HCT116 (cell line): ENCODE data around the gene ADGRV1. TPM values are rescaled to one million over a fixed set of nuclear protein-coding genes. Genes with fewer than 3 reads are reported as not detected.

Source experiments
- ATAC-seq: fragments of 200-7000 bp; cut with Tn5 transposase; 2 replicates; pipeline ENCODE4 v1.9.1; 2020; ENCODE audit warnings: mild to moderate bottlenecking, moderate library complexity
- BruUV-seq: library from RNA; stranded (reverse); fragments of 400-500 nt; replicated peaks from 2 replicates; lab custom pipeline; 2021; lab: Mats Ljungman, UMichigan
- CTCF ChIA-PET: fragments of 300-600 bp; sonication (Branson Sonifier 250); formaldehyde crosslinking; loops from one replicate; lab custom pipeline; 2021; ENCODE audit warnings: antibody characterized with exemption; lab: Charles Lee
- POLR2A ChIA-PET: fragments of 300-600, 350-600 bp; sonication (Branson Sonifier 250); formaldehyde crosslinking; loops from one replicate; lab custom pipeline; 2021; ENCODE audit warnings: antibody characterized with exemption; lab: Charles Lee
- RAD21 ChIA-PET, 2 experiments: fragments of 300-600 bp; sonication (Branson Sonifier 250); formaldehyde crosslinking; loops; one replicate each; lab custom pipeline; 2023; ENCODE audit warnings: low total read pairs in 2 of 2; ENCODE audit not compliant: uncharacterized antibody in 2 of 2, unreplicated experiment in 2 of 2, low non-redundant PET in 1 of 2; lab: Charles Lee
- DNase-seq: peaks from one replicate; pipeline ENCODE4 v3.0.0-alpha.2; 2010; ENCODE audit warnings: low read depth, low spot score
- H2AFZ ChIP-seq: fragments of 200-600 bp; shearing (Covaris generic), sonication (generic); 2 replicates; pipeline ENCODE4 v1.6.1; 2017; ENCODE audit warnings: low read depth, mixed run types, mixed read lengths, antibody characterized with exemption, low read length; ENCODE audit not compliant: poor library complexity, severe bottlenecking
- H3K27ac ChIP-seq: 2 replicates; pipeline ENCODE4 v1.5.1; 2012; ENCODE audit warnings: low read depth, low read length
- H3K27me3 ChIP-seq: fragments of 200-600 bp; sonication (generic); 2 replicates; pipeline ENCODE4 v1.6.1; 2016; ENCODE audit warnings: mixed run types, low read length, mixed read lengths; ENCODE audit not compliant: insufficient read depth
- H3K36me3 ChIP-seq, 2 experiments: fragments of 200-500 bp in 1 of 2; fragments of 200-600 bp in 1 of 2; sonication (Bioruptor generic) in 1 of 2; sonication (generic) in 1 of 2; 2 replicates each; pipeline versions ENCODE4 v1.5.1 to v1.6.1; 2014 to 2016; ENCODE audit warnings: low read length in 2 of 2, inconsistent platforms in 1 of 2, mixed read lengths in 1 of 2, mixed run types in 1 of 2; ENCODE audit not compliant: insufficient read depth in 2 of 2, control insufficient read depth in 1 of 2
- H3K4me1 ChIP-seq, 2 experiments: fragments of 200-600 bp in 1 of 2; sonication (generic) in 1 of 2; 2 replicates each; pipeline versions ENCODE4 v1.5.1 to v1.6.1; 2012 to 2017; ENCODE audit warnings: low read length in 2 of 2, inconsistent platforms in 1 of 2, mild to moderate bottlenecking in 1 of 2, mixed read lengths in 1 of 2, mixed run types in 1 of 2, moderate library complexity in 1 of 2; ENCODE audit not compliant: insufficient read depth in 2 of 2, control insufficient read depth in 1 of 2
- H3K4me2 ChIP-seq: fragments of 200-600 bp; sonication (generic); 2 replicates; pipeline ENCODE4 v1.6.1; 2017; ENCODE audit warnings: mixed run types, low read length, mixed read lengths
- H3K4me3 ChIP-seq, 2 experiments: fragments of 200-600 bp in 1 of 2; sonication (generic) in 1 of 2; replicated peaks in 1 of 2; 2 replicates each; pipeline ENCODE4 v1.5.1; 2011 to 2016; ENCODE audit warnings: low read length in 2 of 2, control low read depth in 1 of 2, low read depth in 1 of 2, mild to moderate bottlenecking in 1 of 2, mixed read lengths in 1 of 2, mixed run types in 1 of 2
- H3K79me2 ChIP-seq: fragments of 200-600 bp; sonication (generic); 2 replicates; pipeline ENCODE4 v1.6.1; 2017; ENCODE audit warnings: mild to moderate bottlenecking, mixed run types, low read length, moderate library complexity, mixed read lengths; ENCODE audit not compliant: insufficient read depth
- H3K9ac ChIP-seq: fragments of 200-600 bp; sonication (generic); 2 replicates; pipeline ENCODE4 v1.6.1; 2016; ENCODE audit warnings: low read length, mixed read lengths
- H3K9me2 ChIP-seq: fragments of 200-600 bp; sonication (generic), shearing (Covaris generic); 2 replicates; pipeline ENCODE4 v1.6.1; 2017; ENCODE audit warnings: mixed run types, mild to moderate bottlenecking, moderate library complexity; ENCODE audit not compliant: insufficient read depth
- H3K9me3 ChIP-seq, 2 experiments: fragments of 200-500 bp in 1 of 2; fragments of 200-600 bp in 1 of 2; sonication (Bioruptor generic) in 1 of 2; sonication (generic) in 1 of 2; 2 replicates each; pipeline ENCODE4 v1.6.1; 2014 to 2017; ENCODE audit warnings: low read length in 2 of 2, mixed read lengths in 2 of 2, inconsistent platforms in 1 of 2, low read depth in 1 of 2, mild to moderate bottlenecking in 1 of 2, mixed run types in 1 of 2, moderate library complexity in 1 of 2; ENCODE audit not compliant: control insufficient read depth in 1 of 2, insufficient read depth in 1 of 2
- H4K20me1 ChIP-seq: fragments of 200-600 bp; sonication (generic), shearing (Covaris generic); 2 replicates; pipeline ENCODE4 v1.6.1; 2017; ENCODE audit warnings: mixed run types, mild to moderate bottlenecking, moderate library complexity; ENCODE audit not compliant: insufficient read depth
- CBX3 ChIP-seq: IDR thresholded peaks from 2 replicates; pipeline ENCODE4 v1.6.1; 2012; ENCODE audit warnings: low read depth
- CEBPB ChIP-seq: IDR thresholded peaks from 2 replicates; pipeline ENCODE4 v1.6.1; 2012; ENCODE audit warnings: low read depth
- EGR1 ChIP-seq: IDR thresholded peaks from 2 replicates; pipeline ENCODE4 v1.6.1; 2012; ENCODE audit warnings: low read depth
- ELF1 ChIP-seq: IDR thresholded peaks from 2 replicates; pipeline ENCODE4 v1.6.1; 2012; ENCODE audit warnings: low read depth, borderline replicate concordance
- EZH2phosphoT487 ChIP-seq: fragments of 200-600 bp; IDR thresholded peaks from 2 replicates; pipeline ENCODE4 v1.6.1; 2018; ENCODE audit warnings: antibody characterized with exemption, borderline replicate concordance
- FOSL1 ChIP-seq: IDR thresholded peaks from 2 replicates; pipeline ENCODE4 v1.6.1; 2012; ENCODE audit warnings: low read depth
- MAX ChIP-seq: IDR thresholded peaks from 2 replicates; pipeline ENCODE4 v1.6.1; 2012
- POLR2A ChIP-seq: IDR thresholded peaks from 2 replicates; pipeline ENCODE4 v1.7.0; 2011; ENCODE audit warnings: borderline replicate concordance; ENCODE audit not compliant: insufficient read depth, insufficient read length; ENCODE audit errors: extremely low read depth
- POLR2AphosphoS5 ChIP-seq: IDR thresholded peaks from 2 replicates; pipeline ENCODE4 v1.6.1; 2011; ENCODE audit warnings: mild to moderate bottlenecking, low read depth, low read length, moderate library complexity
- RAD21 ChIP-seq: IDR thresholded peaks from 2 replicates; pipeline ENCODE4 v1.6.1; 2012; ENCODE audit warnings: low read depth, mild to moderate bottlenecking
- SP1 ChIP-seq: IDR thresholded peaks from 2 replicates; pipeline ENCODE4 v1.6.1; 2012; ENCODE audit warnings: low read depth
- TCF7L2 ChIP-seq: IDR thresholded peaks from 2 replicates; pipeline ENCODE4 v1.7.0; 2011; ENCODE audit warnings: borderline replicate concordance, inconsistent platforms; ENCODE audit not compliant: insufficient read depth, insufficient read length; ENCODE audit errors: extremely low read depth
- YY1 ChIP-seq: IDR thresholded peaks from 2 replicates; pipeline ENCODE4 v1.6.1; 2011; ENCODE audit warnings: low read length, low read depth, moderate library complexity, mild to moderate bottlenecking; ENCODE audit not compliant: insufficient replicate concordance; ENCODE audit errors: extremely low read depth
- ZFX ChIP-seq: fragments of 450-650 bp; IDR thresholded peaks from 2 replicates; pipeline ENCODE4 v1.6.1; 2017
- ZNF274 ChIP-seq: fragments of 200-500 bp; sonication (Bioruptor generic); IDR thresholded peaks from 2 replicates; pipeline ENCODE4 v1.6.1; 2014; ENCODE audit warnings: mild to moderate bottlenecking, low read depth, low read length, inconsistent platforms
- intact Hi-C: fragments of 100-400 bp; cut with micrococcal nuclease; formaldehyde crosslinking; loops from 2 replicates; pipeline ENCODE4 v1.10.0; 2022
- total RNA-seq: library from RNA; stranded (reverse); gene quantifications from one replicate; pipeline ENCODE4 v1.2.1, GENCODE V29; 2021; ENCODE audit not compliant: unreplicated experiment
- TF ChIP-seq, protein P1 (sequence below): IDR thresholded peaks from 2 replicates; pipeline ENCODE4 v1.6.1; 2012
- TF ChIP-seq, protein P2 (sequence below), 3 experiments: fragments of 200-600 bp in 1 of 3; sonication (generic) in 1 of 3; IDR thresholded peaks in 2 of 3; conservative IDR thresholded peaks in 1 of 3; 2 replicates each; pipeline ENCODE4 v1.5.1; 2012 to 2017; ENCODE audit warnings: low read depth in 2 of 3, low read length in 2 of 3, antibody characterized with exemption in 1 of 3, borderline replicate concordance in 1 of 3, control low read depth in 1 of 3, mild to moderate bottlenecking in 1 of 3, mixed read lengths in 1 of 3, mixed run types in 1 of 3, moderate library complexity in 1 of 3; ENCODE audit not compliant: insufficient read depth in 1 of 3
- TF ChIP-seq, protein P3 (sequence below): IDR thresholded peaks from 2 replicates; pipeline ENCODE4 v1.6.1; 2012; ENCODE audit warnings: low read depth
- TF ChIP-seq, protein P4 (sequence below): IDR thresholded peaks from 2 replicates; pipeline ENCODE4 v1.6.1; 2011; ENCODE audit warnings: mild to moderate bottlenecking, low read length, moderate library complexity; ENCODE audit not compliant: insufficient replicate concordance; ENCODE audit errors: extremely low read depth

Gene ADGRV1
- total RNA-seq, 1 experiment from 2014 or later = 6.0 TPM

GRCh38 chr5:91114658-91115057, 556.1 kb downstream of the ADGRV1 start (continued):
- TF ChIP-seq RAD21 = no peak

GRCh38 chr5:91118354-91118753, 559.8 kb downstream of the ADGRV1 start:
- Histone ChIP-seq H3K9me2 (no peaks in the 10 kb centered on the region), H3K79me2 (no peaks in the 10 kb centered on the region)
- no peak for DNase-seq
- TF ChIP-seq, protein P1, sequence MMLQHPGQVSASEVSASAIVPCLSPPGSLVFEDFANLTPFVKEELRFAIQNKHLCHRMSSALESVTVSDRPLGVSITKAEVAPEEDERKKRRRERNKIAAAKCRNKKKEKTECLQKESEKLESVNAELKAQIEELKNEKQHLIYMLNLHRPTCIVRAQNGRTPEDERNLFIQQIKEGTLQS = no peak
- TF ChIP-seq EZH2phosphoT487 = no peak
- TF ChIP-seq MAX = no peak
- no peak for TF ChIP-seq POLR2A
- no peak for TF ChIP-seq ZFX
- TF ChIP-seq, protein P2, sequence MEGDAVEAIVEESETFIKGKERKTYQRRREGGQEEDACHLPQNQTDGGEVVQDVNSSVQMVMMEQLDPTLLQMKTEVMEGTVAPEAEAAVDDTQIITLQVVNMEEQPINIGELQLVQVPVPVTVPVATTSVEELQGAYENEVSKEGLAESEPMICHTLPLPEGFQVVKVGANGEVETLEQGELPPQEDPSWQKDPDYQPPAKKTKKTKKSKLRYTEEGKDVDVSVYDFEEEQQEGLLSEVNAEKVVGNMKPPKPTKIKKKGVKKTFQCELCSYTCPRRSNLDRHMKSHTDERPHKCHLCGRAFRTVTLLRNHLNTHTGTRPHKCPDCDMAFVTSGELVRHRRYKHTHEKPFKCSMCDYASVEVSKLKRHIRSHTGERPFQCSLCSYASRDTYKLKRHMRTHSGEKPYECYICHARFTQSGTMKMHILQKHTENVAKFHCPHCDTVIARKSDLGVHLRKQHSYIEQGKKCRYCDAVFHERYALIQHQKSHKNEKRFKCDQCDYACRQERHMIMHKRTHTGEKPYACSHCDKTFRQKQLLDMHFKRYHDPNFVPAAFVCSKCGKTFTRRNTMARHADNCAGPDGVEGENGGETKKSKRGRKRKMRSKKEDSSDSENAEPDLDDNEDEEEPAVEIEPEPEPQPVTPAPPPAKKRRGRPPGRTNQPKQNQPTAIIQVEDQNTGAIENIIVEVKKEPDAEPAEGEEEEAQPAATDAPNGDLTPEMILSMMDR (IDR thresholded peaks at IDR 0.05 in 2 of 3, conservative IDR thresholded peaks at IDR 0.05 in 1 of 3; ENCODE audit: borderline replicate concordance in 1 of 3, insufficient read depth in 1 of 3, low read depth in 2 of 3, low read length in 2 of 3) = no peak
- no peak for TF ChIP-seq POLR2AphosphoS5
- no peak for TF ChIP-seq YY1
- TF ChIP-seq, protein P3, sequence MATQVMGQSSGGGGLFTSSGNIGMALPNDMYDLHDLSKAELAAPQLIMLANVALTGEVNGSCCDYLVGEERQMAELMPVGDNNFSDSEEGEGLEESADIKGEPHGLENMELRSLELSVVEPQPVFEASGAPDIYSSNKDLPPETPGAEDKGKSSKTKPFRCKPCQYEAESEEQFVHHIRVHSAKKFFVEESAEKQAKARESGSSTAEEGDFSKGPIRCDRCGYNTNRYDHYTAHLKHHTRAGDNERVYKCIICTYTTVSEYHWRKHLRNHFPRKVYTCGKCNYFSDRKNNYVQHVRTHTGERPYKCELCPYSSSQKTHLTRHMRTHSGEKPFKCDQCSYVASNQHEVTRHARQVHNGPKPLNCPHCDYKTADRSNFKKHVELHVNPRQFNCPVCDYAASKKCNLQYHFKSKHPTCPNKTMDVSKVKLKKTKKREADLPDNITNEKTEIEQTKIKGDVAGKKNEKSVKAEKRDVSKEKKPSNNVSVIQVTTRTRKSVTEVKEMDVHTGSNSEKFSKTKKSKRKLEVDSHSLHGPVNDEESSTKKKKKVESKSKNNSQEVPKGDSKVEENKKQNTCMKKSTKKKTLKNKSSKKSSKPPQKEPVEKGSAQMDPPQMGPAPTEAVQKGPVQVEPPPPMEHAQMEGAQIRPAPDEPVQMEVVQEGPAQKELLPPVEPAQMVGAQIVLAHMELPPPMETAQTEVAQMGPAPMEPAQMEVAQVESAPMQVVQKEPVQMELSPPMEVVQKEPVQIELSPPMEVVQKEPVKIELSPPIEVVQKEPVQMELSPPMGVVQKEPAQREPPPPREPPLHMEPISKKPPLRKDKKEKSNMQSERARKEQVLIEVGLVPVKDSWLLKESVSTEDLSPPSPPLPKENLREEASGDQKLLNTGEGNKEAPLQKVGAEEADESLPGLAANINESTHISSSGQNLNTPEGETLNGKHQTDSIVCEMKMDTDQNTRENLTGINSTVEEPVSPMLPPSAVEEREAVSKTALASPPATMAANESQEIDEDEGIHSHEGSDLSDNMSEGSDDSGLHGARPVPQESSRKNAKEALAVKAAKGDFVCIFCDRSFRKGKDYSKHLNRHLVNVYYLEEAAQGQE = no peak
- no peak for TF ChIP-seq EGR1
- TF ChIP-seq ELF1 = no peak
- no peak for TF ChIP-seq SP1
- no peak for TF ChIP-seq CEBPB
- TF ChIP-seq FOSL1 = no peak
- no peak for TF ChIP-seq CBX3
- no peak for TF ChIP-seq ZNF274
- no peak for TF ChIP-seq TCF7L2
- TF ChIP-seq, protein P4, sequence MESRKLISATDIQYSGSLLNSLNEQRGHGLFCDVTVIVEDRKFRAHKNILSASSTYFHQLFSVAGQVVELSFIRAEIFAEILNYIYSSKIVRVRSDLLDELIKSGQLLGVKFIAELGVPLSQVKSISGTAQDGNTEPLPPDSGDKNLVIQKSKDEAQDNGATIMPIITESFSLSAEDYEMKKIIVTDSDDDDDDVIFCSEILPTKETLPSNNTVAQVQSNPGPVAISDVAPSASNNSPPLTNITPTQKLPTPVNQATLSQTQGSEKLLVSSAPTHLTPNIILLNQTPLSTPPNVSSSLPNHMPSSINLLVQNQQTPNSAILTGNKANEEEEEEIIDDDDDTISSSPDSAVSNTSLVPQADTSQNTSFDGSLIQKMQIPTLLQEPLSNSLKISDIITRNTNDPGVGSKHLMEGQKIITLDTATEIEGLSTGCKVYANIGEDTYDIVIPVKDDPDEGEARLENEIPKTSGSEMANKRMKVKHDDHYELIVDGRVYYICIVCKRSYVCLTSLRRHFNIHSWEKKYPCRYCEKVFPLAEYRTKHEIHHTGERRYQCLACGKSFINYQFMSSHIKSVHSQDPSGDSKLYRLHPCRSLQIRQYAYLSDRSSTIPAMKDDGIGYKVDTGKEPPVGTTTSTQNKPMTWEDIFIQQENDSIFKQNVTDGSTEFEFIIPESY = no peak
- TF ChIP-seq, all 23 proteins: peak for 0
- Histone ChIP-seq H3K9me3 (no peaks in the 10 kb centered on the region), H3K27ac (no peak overlapping the region), H3K4me1 (no peaks in the 10 kb centered on the region), H3K4me2 (no peak overlapping the region), H3K4me3 (no peak overlapping the region), H3K27me3 (no peaks in the 10 kb centered on the region), H3K36me3 (no peaks in the 10 kb centered on the region), H3K9ac (no peak overlapping the region), H2AFZ (no peak overlapping the region), H4K20me1 (no peaks in the 10 kb centered on the region)
- intact Hi-C loops = no loop called here
- POLR2A ChIA-PET = no interaction called here
- RAD21 ChIA-PET = no interaction called here
- CTCF ChIA-PET = no interaction called here
- BruUV-seq = no TSS peak
- no peak for ATAC-seq
